ENCODE results near the gene APOBEC3B. TPM values are rescaled to one million over a fixed set of nuclear protein-coding genes. Genes with fewer than 3 reads are reported as not detected.
A peak's percentile ranks its signal among the peaks of the same experiment; 100 is the strongest.
"Not testable (repeated sequence)": the region's sequence is repeated elsewhere in the genome, so short reads cannot be mapped to it uniquely, and the experiment has no call there.

Gene APOBEC3B
- polyA plus RNA-seq, 4 donors = 3.5 to 5.8 (median 4.6) TPM

GRCh38 chr22:38987171-38987895 is 5.2 kb downstream of the APOBEC3B start:
- no peak for FAIRE-seq
- no peak overlapping the region for H3K27ac ChIP-seq (ENCODE audit: low read depth in 1 of 3, low read length in 2 of 3)

GRCh38 chr22:38989466-38989865 is 7.3 kb downstream of the APOBEC3B start:
- 82 to 89% (median 83%) methylated on average over 6 of the region's 6 CpGs for WGBS, 3 donors
- Histone ChIP-seq H3K4me1 (ENCODE audit: control insufficient read depth in 3 of 3, insufficient read depth in 2 of 3, low read depth in 1 of 3, low read length in 2 of 3) (no peaks in the 10 kb centered on the region), H3K27ac (ENCODE audit: low read depth in 1 of 3, low read length in 2 of 3) (no peak overlapping the region), H3K4me3 (ENCODE audit: low read depth in 1 of 3, low read length in 3 of 3) (no peak overlapping the region), H3K27me3 (ENCODE audit: control insufficient read depth in 3 of 3, insufficient read depth in 3 of 3, low read length in 3 of 3) (no peaks in the 10 kb centered on the region), H3K36me3 (ENCODE audit: control insufficient read depth in 3 of 3, insufficient read depth in 2 of 3, low read depth in 1 of 3, low read length in 3 of 3) (no peaks in the 10 kb centered on the region), H3K9me3 (ENCODE audit: control insufficient read depth in 2 of 2, insufficient read depth in 1 of 2, low read depth in 1 of 2, low read length in 1 of 2) (no peaks in the 10 kb centered on the region)
- FAIRE-seq (no peak), DNase-seq (no peak)

More at GRCh38 chr22:38987171-38987895, 5.2 kb downstream of the APOBEC3B start:
- WGBS, 3 donors = 81 to 85% (median 82%) methylated on average over 8 of the region's 8 CpGs
- no peak for DNase-seq
- Histone ChIP-seq H3K9me3 (ENCODE audit: control insufficient read depth in 2 of 2, insufficient read depth in 1 of 2, low read depth in 1 of 2, low read length in 1 of 2) (no peaks in the 10 kb centered on the region), H3K36me3 (ENCODE audit: control insufficient read depth in 3 of 3, insufficient read depth in 2 of 3, low read depth in 1 of 3, low read length in 3 of 3) (no peaks in the 10 kb centered on the region), H3K27me3 (ENCODE audit: control insufficient read depth in 3 of 3, insufficient read depth in 3 of 3, low read length in 3 of 3) (no peaks in the 10 kb centered on the region), H3K4me1 (ENCODE audit: control insufficient read depth in 3 of 3, insufficient read depth in 2 of 3, low read depth in 1 of 3, low read length in 2 of 3) (peaks cover 0 to 3% (median 3%) of the 10 kb centered on the region in 3 donors), H3K4me3 (ENCODE audit: low read depth in 1 of 3, low read length in 3 of 3) (no peak overlapping the region)

- H3K4me3 ChIP-seq (ENCODE audit: low read depth in 1 of 3, low read length in 3 of 3); H3K4me1 ChIP-seq (ENCODE audit: control insufficient read depth in 3 of 3, insufficient read depth in 2 of 3, low read depth in 1 of 3, low read length in 2 of 3); H3K36me3 ChIP-seq (ENCODE audit: control insufficient read depth in 3 of 3, insufficient read depth in 2 of 3, low read depth in 1 of 3, low read length in 3 of 3); FAIRE-seq; DNase-seq; H3K9me3 ChIP-seq (ENCODE audit: control insufficient read depth in 2 of 2, insufficient read depth in 1 of 2, low read depth in 1 of 2, low read length in 1 of 2); H3K27me3 ChIP-seq (ENCODE audit: control insufficient read depth in 3 of 3, insufficient read depth in 3 of 3, low read length in 3 of 3): not testable (repeated sequence)
- WGBS, 3 donors = 37 to 46% (median 43%) methylated on average over 5 to 12 of the region's 12 CpGs
- peak overlapping the region in 1 of 3 donors; percentile 1 for H3K27ac ChIP-seq (ENCODE audit: low read depth in 1 of 3, low read length in 2 of 3)
Observed at GRCh38 chr22:38992871-38993371, 10.8 kb downstream of the APOBEC3B start.

GRCh38 chr22:38996105-38996504 is 14.0 kb downstream of the APOBEC3B start:
- Histone ChIP-seq H3K27ac (ENCODE audit: low read depth in 1 of 3, low read length in 2 of 3) (no peak overlapping the region), H3K4me3 (ENCODE audit: low read depth in 1 of 3, low read length in 3 of 3) (no peak overlapping the region), H3K27me3 (ENCODE audit: control insufficient read depth in 3 of 3, insufficient read depth in 3 of 3, low read length in 3 of 3) (peaks cover 0 to 3% (median 0%) of the 10 kb centered on the region in 3 donors), H3K36me3 (ENCODE audit: control insufficient read depth in 3 of 3, insufficient read depth in 2 of 3, low read depth in 1 of 3, low read length in 3 of 3) (no peaks in the 10 kb centered on the region), H3K4me1 (ENCODE audit: control insufficient read depth in 3 of 3, insufficient read depth in 2 of 3, low read depth in 1 of 3, low read length in 2 of 3) (no peaks in the 10 kb centered on the region), H3K9me3 (ENCODE audit: control insufficient read depth in 2 of 2, insufficient read depth in 1 of 2, low read depth in 1 of 2, low read length in 1 of 2) (peaks cover 0 to 8% of the 10 kb centered on the region in 2 donors)
- no peak for DNase-seq
- WGBS, 3 donors = 54 to 64% (median 61%) methylated on average over 6 of the region's 6 CpGs
- no peak for FAIRE-seq

GRCh38 chr22:38997518-38997917 is 15.4 kb downstream of the APOBEC3B start:
- WGBS, 3 donors = 76 to 83% (median 82%) methylated on average over 3 of the region's 3 CpGs
- FAIRE-seq = no peak

GRCh38 chr22:39003165-39003638 is 21.1 kb downstream of the APOBEC3B start:
- H3K4me1 ChIP-seq (ENCODE audit: control insufficient read depth in 3 of 3, insufficient read depth in 2 of 3, low read depth in 1 of 3, low read length in 2 of 3) = no peaks in the 10 kb centered on the region
- H3K9me3 ChIP-seq (ENCODE audit: control insufficient read depth in 2 of 2, insufficient read depth in 1 of 2, low read depth in 1 of 2, low read length in 1 of 2) = peaks cover 0 to 3% of the 10 kb centered on the region in 2 donors
- DNase-seq (peak; percentile 66 to 78), FAIRE-seq (no peak)
- no peak overlapping the region for H3K4me3 ChIP-seq (ENCODE audit: low read depth in 1 of 3, low read length in 3 of 3)
- WGBS, 3 donors = 11 to 14% (median 12%) methylated on average over 7 of the region's 7 CpGs
- H3K36me3 ChIP-seq (ENCODE audit: control insufficient read depth in 3 of 3, insufficient read depth in 2 of 3, low read depth in 1 of 3, low read length in 3 of 3) = no peaks in the 10 kb centered on the region
- peaks cover 0 to 3% (median 0%) of the 10 kb centered on the region in 3 donors for H3K27me3 ChIP-seq (ENCODE audit: control insufficient read depth in 3 of 3, insufficient read depth in 3 of 3, low read length in 3 of 3)
- peak overlapping the region in 1 of 3 donors; percentile 2 for H3K27ac ChIP-seq (ENCODE audit: low read depth in 1 of 3, low read length in 2 of 3)

More at GRCh38 chr22:38997518-38997917, 15.4 kb downstream of the APOBEC3B start:
- no peaks in the 10 kb centered on the region for H3K4me1 ChIP-seq (ENCODE audit: control insufficient read depth in 3 of 3, insufficient read depth in 2 of 3, low read depth in 1 of 3, low read length in 2 of 3)
- H3K27ac ChIP-seq (ENCODE audit: low read depth in 1 of 3, low read length in 2 of 3) = no peak overlapping the region
- DNase-seq = no peak
- peaks cover 0 to 8% of the 10 kb centered on the region in 2 donors for H3K9me3 ChIP-seq (ENCODE audit: control insufficient read depth in 2 of 2, insufficient read depth in 1 of 2, low read depth in 1 of 2, low read length in 1 of 2)
- H3K27me3 ChIP-seq (ENCODE audit: control insufficient read depth in 3 of 3, insufficient read depth in 3 of 3, low read length in 3 of 3) = peaks cover 0 to 3% (median 0%) of the 10 kb centered on the region in 3 donors
- no peaks in the 10 kb centered on the region for H3K36me3 ChIP-seq (ENCODE audit: control insufficient read depth in 3 of 3, insufficient read depth in 2 of 3, low read depth in 1 of 3, low read length in 3 of 3)
- H3K4me3 ChIP-seq (ENCODE audit: low read depth in 1 of 3, low read length in 3 of 3) = no peak overlapping the region

GRCh38 chr22:39007177-39007576 is 25.0 kb downstream of the APOBEC3B start:
- Histone ChIP-seq H3K36me3 (ENCODE audit: control insufficient read depth in 3 of 3, insufficient read depth in 2 of 3, low read depth in 1 of 3, low read length in 3 of 3) (no peaks in the 10 kb centered on the region), H3K27ac (ENCODE audit: low read depth in 1 of 3, low read length in 2 of 3) (no peak overlapping the region)
- FAIRE-seq = no peak

GRCh38 chr22:39008271-39008850 is 26.2 kb downstream of the APOBEC3B start:
- H3K9me3 ChIP-seq (ENCODE audit: control insufficient read depth in 2 of 2, insufficient read depth in 1 of 2, low read depth in 1 of 2, low read length in 1 of 2); FAIRE-seq; H3K4me3 ChIP-seq (ENCODE audit: low read depth in 1 of 3, low read length in 3 of 3); H3K27ac ChIP-seq (ENCODE audit: low read depth in 1 of 3, low read length in 2 of 3); H3K4me1 ChIP-seq (ENCODE audit: control insufficient read depth in 3 of 3, insufficient read depth in 2 of 3, low read depth in 1 of 3, low read length in 2 of 3); H3K36me3 ChIP-seq (ENCODE audit: control insufficient read depth in 3 of 3, insufficient read depth in 2 of 3, low read depth in 1 of 3, low read length in 3 of 3); DNase-seq; H3K27me3 ChIP-seq (ENCODE audit: control insufficient read depth in 3 of 3, insufficient read depth in 3 of 3, low read length in 3 of 3): not testable (repeated sequence)
- 85 to 92% (median 90%) methylated on average over 8 of the region's 8 CpGs for WGBS, 3 donors

More at GRCh38 chr22:39007177-39007576, 25.0 kb downstream of the APOBEC3B start:
- no peak for DNase-seq
- no peaks in the 10 kb centered on the region for H3K4me1 ChIP-seq (ENCODE audit: control insufficient read depth in 3 of 3, insufficient read depth in 2 of 3, low read depth in 1 of 3, low read length in 2 of 3)
- WGBS, 3 donors = 97 to 99% (median 99%) methylated on average over 5 of the region's 5 CpGs
- H3K4me3 ChIP-seq (ENCODE audit: low read depth in 1 of 3, low read length in 3 of 3) = no peak overlapping the region
- no peaks in the 10 kb centered on the region for H3K27me3 ChIP-seq (ENCODE audit: control insufficient read depth in 3 of 3, insufficient read depth in 3 of 3, low read length in 3 of 3)
- no peaks in the 10 kb centered on the region for H3K9me3 ChIP-seq (ENCODE audit: control insufficient read depth in 2 of 2, insufficient read depth in 1 of 2, low read depth in 1 of 2, low read length in 1 of 2)
